OCI-LY1 (cell line): ENCODE data around the gene AKT1.
A peak's percentile ranks its signal among the peaks of the same experiment; 100 is the strongest.

Experiments used
- H2AFZ ChIP-seq: fragments of 200-600 bp; sonication (generic), shearing (Covaris generic); 2 replicates; pipeline ENCODE4 v1.6.0; 2014; ENCODE audit warnings: antibody characterized with exemption, mild to moderate bottlenecking, low read length
- H3F3A ChIP-seq: fragments of 200-600 bp; sonication (generic), shearing (Covaris generic); 2 replicates; pipeline ENCODE4 v1.6.0; 2014; ENCODE audit warnings: mild to moderate bottlenecking, antibody characterized with exemption, low read length, moderate library complexity; ENCODE audit not compliant: insufficient read depth
- H3K27ac ChIP-seq: fragments of 200-600 bp; sonication (generic); 2 replicates; pipeline ENCODE4 v1.5.1; 2014; ENCODE audit warnings: low read length, mixed run types, mild to moderate bottlenecking, low read depth; ENCODE audit not compliant: poor library complexity, severe bottlenecking
- H3K27me3 ChIP-seq: fragments of 200-600 bp; sonication (generic); 2 replicates; pipeline ENCODE4 v1.6.0; 2014; ENCODE audit warnings: antibody characterized with exemption, mild to moderate bottlenecking, low read length, moderate library complexity; ENCODE audit not compliant: insufficient read depth
- H3K36me3 ChIP-seq: fragments of 200-600 bp; sonication (generic); 2 replicates; pipeline ENCODE4 v1.6.1; 2014; ENCODE audit warnings: mild to moderate bottlenecking, antibody characterized with exemption, low read length, moderate library complexity, mixed read lengths; ENCODE audit not compliant: insufficient read depth
- H3K4me1 ChIP-seq: fragments of 200-600 bp; sonication (generic); 2 replicates; pipeline ENCODE4 v1.5.1; 2014; ENCODE audit warnings: mild to moderate bottlenecking, low read length, moderate library complexity; ENCODE audit not compliant: insufficient read depth, severe bottlenecking
- H3K4me2 ChIP-seq: fragments of 200-600 bp; sonication (generic), shearing (Covaris generic); 2 replicates; pipeline ENCODE4 v1.6.1; 2014; ENCODE audit warnings: low read length
- H3K4me3 ChIP-seq: fragments of 200-600 bp; sonication (generic); 2 replicates; pipeline ENCODE4 v1.5.1; 2014; ENCODE audit warnings: low read length, low read depth, mild to moderate bottlenecking, mixed read lengths; ENCODE audit not compliant: poor library complexity, severe bottlenecking
- H3K79me2 ChIP-seq: fragments of 200-600 bp; shearing (Covaris generic); 2 replicates; pipeline ENCODE4 v1.6.1; 2016; ENCODE audit warnings: mixed run types, low read length, mixed read lengths; ENCODE audit not compliant: insufficient read depth
- H3K9ac ChIP-seq: fragments of 200-600 bp; sonication (generic), shearing (Covaris generic); 2 replicates; pipeline ENCODE4 v1.6.1; 2014; ENCODE audit warnings: mild to moderate bottlenecking, low read length, mixed read lengths
- H3K9me2 ChIP-seq: fragments of 200-600 bp; sonication (generic), shearing (Covaris generic); 2 replicates; pipeline ENCODE4 v1.6.1; 2014; ENCODE audit warnings: low read depth, mild to moderate bottlenecking, low read length, mixed read lengths
- H3K9me3 ChIP-seq: fragments of 200-600 bp; shearing (Covaris generic); 2 replicates; pipeline ENCODE4 v1.6.1; 2014; ENCODE audit warnings: low read length, mixed read lengths
- H4K20me1 ChIP-seq: fragments of 200-600 bp; sonication (generic), shearing (Covaris generic); 2 replicates; pipeline ENCODE4 v1.6.0; 2016; ENCODE audit warnings: mild to moderate bottlenecking, low read length; ENCODE audit not compliant: insufficient read depth
- CTCF ChIP-seq: fragments of 200-600 bp; sonication (generic), shearing (Covaris generic); IDR thresholded peaks from 2 replicates; pipeline ENCODE4 v1.5.1; 2017; ENCODE audit warnings: mild to moderate bottlenecking, antibody characterized with exemption, low read length, moderate library complexity, mixed read lengths
- EZH2 ChIP-seq: fragments of 200-600 bp; sonication (generic), shearing (Covaris generic); IDR thresholded peaks from 2 replicates; pipeline ENCODE4 v1.8.0; 2017; ENCODE audit warnings: borderline replicate concordance, mixed run types, mild to moderate bottlenecking, antibody characterized with exemption, low read length, moderate library complexity, mixed read lengths

AKT1 gene

GRCh38 chr14:104771918-104772706 lies 23.4 kb downstream of the AKT1 start:
- Histone ChIP-seq H3K4me1 (no peaks in the 10 kb centered on the region), H3K9me2 (no peaks in the 10 kb centered on the region), H2AFZ (no peak overlapping the region), H3K27me3 (no peaks in the 10 kb centered on the region), H3K36me3 (peaks cover 60% of the 10 kb centered on the region), H3K27ac (no peak overlapping the region), H3F3A (no peaks in the 10 kb centered on the region), H3K9ac (no peak overlapping the region), H4K20me1 (no peaks in the 10 kb centered on the region), H3K4me3 (no peak overlapping the region), H3K79me2 (no peaks in the 10 kb centered on the region), H3K9me3 (peaks cover 7% of the 10 kb centered on the region), H3K4me2 (no peak overlapping the region)
- TF ChIP-seq CTCF (no peak), EZH2 (no peak)

GRCh38 chr14:104771374-104771773 lies 24.2 kb downstream of the AKT1 start:
- Histone ChIP-seq H3K36me3 (peaks cover 54% of the 10 kb centered on the region), H2AFZ (no peak overlapping the region), H4K20me1 (no peaks in the 10 kb centered on the region), H3K4me1 (no peaks in the 10 kb centered on the region), H3K4me2 (no peak overlapping the region), H3K4me3 (no peak overlapping the region), H3K79me2 (no peaks in the 10 kb centered on the region), H3K27me3 (no peaks in the 10 kb centered on the region), H3K9ac (no peak overlapping the region), H3K27ac (no peak overlapping the region), H3K9me2 (no peaks in the 10 kb centered on the region), H3F3A (no peaks in the 10 kb centered on the region), H3K9me3 (peaks cover 9% of the 10 kb centered on the region)
- TF ChIP-seq CTCF (no peak), EZH2 (no peak)

GRCh38 chr14:104770851-104771272 lies 24.7 kb downstream of the AKT1 start:
- H3K9me2 ChIP-seq, result no peaks in the 10 kb centered on the region
- peaks cover 50% of the 10 kb centered on the region for H3K36me3 ChIP-seq
- no peak overlapping the region for H2AFZ ChIP-seq
- H3K9ac ChIP-seq, result no peak overlapping the region
- no peak overlapping the region for H3K27ac ChIP-seq
- H3F3A ChIP-seq, result no peaks in the 10 kb centered on the region
- no peak overlapping the region for H3K4me2 ChIP-seq
- H3K27me3 ChIP-seq, result no peaks in the 10 kb centered on the region
- no peaks in the 10 kb centered on the region for H3K4me1 ChIP-seq
- peak; percentile 58 for TF ChIP-seq CTCF
- no peak for TF ChIP-seq EZH2
- H3K9me3 ChIP-seq, result peaks cover 13% of the 10 kb centered on the region
- no peaks in the 10 kb centered on the region for H3K79me2 ChIP-seq
- H3K4me3 ChIP-seq, result no peak overlapping the region
- H4K20me1 ChIP-seq, result no peaks in the 10 kb centered on the region
